ENCODE data around the gene CTNND2. TPM values are rescaled to one million over a fixed set of nuclear protein-coding genes. Genes with fewer than 3 reads are reported as not detected.

Gene CTNND2
- total RNA-seq, 1 experiment from 2014 or later = not detected

DNA sequence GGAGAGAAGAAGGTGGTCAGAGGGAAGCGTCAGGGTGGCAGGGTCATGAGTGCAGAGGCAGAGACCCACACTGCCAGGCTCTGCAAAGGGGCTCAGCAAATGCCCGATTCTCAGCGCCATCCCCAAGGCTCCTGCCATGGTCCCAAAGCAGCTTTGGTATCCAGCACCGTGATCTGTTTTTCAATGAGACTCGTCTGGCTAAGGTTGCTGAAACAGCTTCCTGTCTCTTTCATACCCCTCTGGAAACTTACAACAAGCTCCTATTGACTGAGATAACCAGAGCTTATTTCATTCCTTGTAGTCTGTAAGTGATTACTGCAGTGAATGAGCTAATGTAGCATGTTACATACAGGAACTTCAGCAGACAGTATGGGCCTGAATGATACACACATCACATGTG lies 574.6 kb downstream of the CTNND2 start:
- CTCF ChIA-PET = interaction anchor here (0.9 kb wide), 1 partner anchor 878 kb away, joined by 3 read pairs; no protein-coding TSS in a partner anchor
- peaks cover 10% of the 10 kb centered on the region for H3K27me3 Mint-ChIP-seq (ENCODE audit: insufficient read depth, unreplicated experiment)
- no TSS peak for BruUV-seq (replicated peaks)
- no peaks in the 10 kb centered on the region for H3K36me3 Mint-ChIP-seq (ENCODE audit: insufficient read depth, unreplicated experiment)
- no peak overlapping the region for H3K27ac Mint-ChIP-seq (ENCODE audit: low read depth, unreplicated experiment)
- no peaks in the 10 kb centered on the region for H3K4me1 Mint-ChIP-seq (ENCODE audit: insufficient read depth, unreplicated experiment)
- intact Hi-C loops (cut with micrococcal nuclease) = no loop called here
- H3K4me3 Mint-ChIP-seq (ENCODE audit: unreplicated experiment) = no peak overlapping the region
- DNase-seq (ENCODE audit: unreplicated experiment) = no peak
- POLR2A ChIA-PET = no interaction called here
- H3K9me3 Mint-ChIP-seq (ENCODE audit: unreplicated experiment) = no peaks in the 10 kb centered on the region
- TF ChIP-seq, protein P1, sequence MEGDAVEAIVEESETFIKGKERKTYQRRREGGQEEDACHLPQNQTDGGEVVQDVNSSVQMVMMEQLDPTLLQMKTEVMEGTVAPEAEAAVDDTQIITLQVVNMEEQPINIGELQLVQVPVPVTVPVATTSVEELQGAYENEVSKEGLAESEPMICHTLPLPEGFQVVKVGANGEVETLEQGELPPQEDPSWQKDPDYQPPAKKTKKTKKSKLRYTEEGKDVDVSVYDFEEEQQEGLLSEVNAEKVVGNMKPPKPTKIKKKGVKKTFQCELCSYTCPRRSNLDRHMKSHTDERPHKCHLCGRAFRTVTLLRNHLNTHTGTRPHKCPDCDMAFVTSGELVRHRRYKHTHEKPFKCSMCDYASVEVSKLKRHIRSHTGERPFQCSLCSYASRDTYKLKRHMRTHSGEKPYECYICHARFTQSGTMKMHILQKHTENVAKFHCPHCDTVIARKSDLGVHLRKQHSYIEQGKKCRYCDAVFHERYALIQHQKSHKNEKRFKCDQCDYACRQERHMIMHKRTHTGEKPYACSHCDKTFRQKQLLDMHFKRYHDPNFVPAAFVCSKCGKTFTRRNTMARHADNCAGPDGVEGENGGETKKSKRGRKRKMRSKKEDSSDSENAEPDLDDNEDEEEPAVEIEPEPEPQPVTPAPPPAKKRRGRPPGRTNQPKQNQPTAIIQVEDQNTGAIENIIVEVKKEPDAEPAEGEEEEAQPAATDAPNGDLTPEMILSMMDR (IDR thresholded peaks at IDR 0.05; ENCODE audit: unreplicated experiment) = no peak

DNA sequence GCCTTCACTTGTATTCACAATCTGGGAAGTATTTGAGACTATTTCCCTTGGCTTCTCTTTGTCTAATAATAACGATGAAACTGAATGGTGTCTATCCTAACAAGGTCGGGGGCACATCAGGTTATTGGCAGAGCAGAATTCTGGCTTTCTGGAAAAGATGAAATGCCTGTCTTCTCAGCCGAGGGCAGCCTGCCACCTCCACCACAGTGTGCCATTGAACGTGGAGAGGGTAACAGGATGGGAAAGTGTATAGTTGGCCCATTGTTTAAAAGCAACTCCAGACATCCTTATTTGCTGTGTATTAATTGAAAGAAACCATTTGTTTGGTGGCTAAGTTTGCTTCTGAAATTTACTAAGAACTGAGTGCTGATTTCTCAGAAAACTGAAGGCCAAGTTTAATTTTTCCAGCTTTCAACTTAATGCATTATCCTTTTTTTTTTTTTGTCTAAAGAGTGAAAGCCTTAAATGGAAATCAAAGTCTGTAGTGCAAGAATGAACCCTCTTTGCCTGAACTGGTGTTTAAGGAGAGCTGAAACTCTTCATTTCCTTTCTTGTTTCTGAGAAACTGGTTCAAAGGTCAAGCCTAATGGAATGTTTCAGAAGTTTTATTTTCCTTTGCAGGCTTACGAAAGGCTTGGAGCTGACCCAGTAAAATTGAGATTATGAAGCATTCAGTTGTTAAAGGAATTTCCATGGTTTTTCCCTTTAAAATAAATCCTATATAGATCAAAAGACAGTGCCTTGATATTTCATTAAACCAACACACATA lies 579.5 kb downstream of the CTNND2 start:
- peak; percentile 30 for DNase-seq (ENCODE audit: unreplicated experiment)
- intact Hi-C loops (cut with micrococcal nuclease) = no loop called here
- no peak overlapping the region for H3K27ac Mint-ChIP-seq (ENCODE audit: low read depth, unreplicated experiment)
- no peaks in the 10 kb centered on the region for H3K36me3 Mint-ChIP-seq (ENCODE audit: insufficient read depth, unreplicated experiment)
- CTCF ChIA-PET = interaction anchor here (0.8 kb wide), 1 partner anchor 623 kb away, joined by 3 read pairs; no protein-coding TSS in a partner anchor
- peaks cover 10% of the 10 kb centered on the region for H3K27me3 Mint-ChIP-seq (ENCODE audit: insufficient read depth, unreplicated experiment)
- TF ChIP-seq, protein P1 (IDR thresholded peaks at IDR 0.05; ENCODE audit: unreplicated experiment) = no peak
- POLR2A ChIA-PET = no interaction called here
- BruUV-seq (replicated peaks) = no TSS peak
- H3K4me1 Mint-ChIP-seq (ENCODE audit: insufficient read depth, unreplicated experiment) = peaks cover 7% of the 10 kb centered on the region
- no peaks in the 10 kb centered on the region for H3K9me3 Mint-ChIP-seq (ENCODE audit: unreplicated experiment)
- H3K4me3 Mint-ChIP-seq (ENCODE audit: unreplicated experiment) = no peak overlapping the region

DNA sequence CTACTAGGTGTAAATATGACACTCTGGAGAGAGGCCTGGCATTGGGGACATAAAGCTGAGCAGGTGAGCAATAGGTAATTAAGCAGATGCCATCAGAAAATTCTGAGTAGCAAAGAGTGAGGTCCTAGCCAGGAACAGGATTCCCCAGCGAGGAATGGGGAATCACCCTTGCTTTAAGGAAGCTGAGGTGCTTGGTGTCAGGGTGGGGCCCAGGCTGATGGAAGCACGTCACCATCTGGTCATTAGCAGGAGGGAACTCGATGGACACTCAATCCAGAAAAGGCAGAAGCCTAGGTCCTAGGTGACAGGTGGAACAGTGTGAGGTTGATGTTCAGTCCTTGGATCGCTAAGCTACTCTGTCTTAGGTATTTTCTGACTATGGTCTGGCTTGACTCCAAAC lies 580.5 kb downstream of the CTNND2 start:
- peaks cover 10% of the 10 kb centered on the region for H3K27me3 Mint-ChIP-seq (ENCODE audit: insufficient read depth, unreplicated experiment)
- intact Hi-C loops (cut with micrococcal nuclease) = no loop called here
- TF ChIP-seq, protein P1 (IDR thresholded peaks at IDR 0.05; ENCODE audit: unreplicated experiment) = no peak
- peaks cover 7% of the 10 kb centered on the region for H3K4me1 Mint-ChIP-seq (ENCODE audit: insufficient read depth, unreplicated experiment)
- ChIA-PET CTCF (no interaction called here), POLR2A (no interaction called here)
- H3K4me3 Mint-ChIP-seq (ENCODE audit: unreplicated experiment) = no peak overlapping the region
- no peak overlapping the region for H3K27ac Mint-ChIP-seq (ENCODE audit: low read depth, unreplicated experiment)
- H3K9me3 Mint-ChIP-seq (ENCODE audit: unreplicated experiment) = no peaks in the 10 kb centered on the region
- no peak for DNase-seq (ENCODE audit: unreplicated experiment)
- H3K36me3 Mint-ChIP-seq (ENCODE audit: insufficient read depth, unreplicated experiment) = no peaks in the 10 kb centered on the region
- no TSS peak for BruUV-seq (replicated peaks)

DNA sequence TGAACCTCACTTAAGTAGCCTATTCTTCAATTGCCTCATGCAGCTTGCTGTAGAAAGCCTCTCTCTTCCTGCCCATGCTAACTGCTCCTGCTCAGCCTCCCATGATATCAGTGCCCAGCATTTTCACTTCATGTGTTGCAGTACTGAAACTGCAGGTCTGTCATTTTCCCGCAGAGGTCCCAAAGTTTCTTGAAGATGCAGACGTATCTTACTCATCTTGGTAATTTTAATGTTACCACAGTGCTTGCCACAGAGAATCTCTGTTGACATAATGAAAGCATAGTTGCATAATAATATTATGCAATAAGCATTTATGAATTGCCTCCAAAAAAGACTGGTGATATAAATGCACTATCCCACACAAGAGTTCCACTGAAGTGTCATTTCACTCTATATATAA lies 582.1 kb downstream of the CTNND2 start:
- DNase-seq (ENCODE audit: unreplicated experiment) = peak; percentile 73
- H3K27me3 Mint-ChIP-seq (ENCODE audit: insufficient read depth, unreplicated experiment) = peaks cover 6% of the 10 kb centered on the region
- TF ChIP-seq, protein P1 (IDR thresholded peaks at IDR 0.05; ENCODE audit: unreplicated experiment) = no peak
- ChIA-PET POLR2A (no interaction called here), CTCF (interaction anchor here (0.5 to 1.7 kb wide), 5 partner anchors 10 to 878 kb away, joined by 3 to 7 read pairs (median 5); no protein-coding TSS in a partner anchor)
- peaks cover 7% of the 10 kb centered on the region for H3K4me1 Mint-ChIP-seq (ENCODE audit: insufficient read depth, unreplicated experiment)
- H3K27ac Mint-ChIP-seq (ENCODE audit: low read depth, unreplicated experiment) = no peak overlapping the region
- intact Hi-C loops (cut with micrococcal nuclease) = no loop called here
- H3K4me3 Mint-ChIP-seq (ENCODE audit: unreplicated experiment) = no peak overlapping the region
- H3K36me3 Mint-ChIP-seq (ENCODE audit: insufficient read depth, unreplicated experiment) = no peaks in the 10 kb centered on the region
- no TSS peak for BruUV-seq (replicated peaks)
- H3K9me3 Mint-ChIP-seq (ENCODE audit: unreplicated experiment) = no peaks in the 10 kb centered on the region

All from MCF 10A (cell line).